HEK293 (cell line): ENCODE data around the gene ACTR8.

ENCODE experiments used
- CTCF ChIA-PET: fragments of 350-600 bp; formaldehyde crosslinking; extraction: SDS; loops from one replicate; lab custom pipeline; 2021; ENCODE audit warnings: antibody characterized with exemption; lab: Yijun Ruan, JAX
- POLR2A ChIA-PET: fragments of 300-600 bp; formaldehyde crosslinking; extraction: SDS; loops from one replicate; lab custom pipeline; 2020; ENCODE audit warnings: antibody characterized with exemption, inconsistent platforms; lab: Yijun Ruan, JAX
- H3K27ac ChIP-seq: fragments of 200-500 bp; sonication (Bioruptor generic); 2 replicates; pipeline ENCODE4 v1.5.1; 2014; ENCODE audit warnings: low read depth, low read length, control low read depth, inconsistent platforms; ENCODE audit errors: extremely low read depth
- H3K36me3 ChIP-seq, 2 experiments: fragments of 200-500 bp in 1 of 2; sonication (Bioruptor generic) in 1 of 2; 1 replicate in 1 of 2; 2 replicates in 1 of 2; pipeline ENCODE4 v1.5.1; 2014 to 2017; ENCODE audit warnings: inconsistent platforms in 2 of 2, low read length in 2 of 2; ENCODE audit not compliant: control insufficient read depth in 2 of 2, insufficient read depth in 1 of 2
- H3K4me1 ChIP-seq: fragments of 200-500 bp; sonication (Bioruptor generic); 2 replicates; pipeline ENCODE4 v1.5.1; 2014; ENCODE audit warnings: mild to moderate bottlenecking, low read length, inconsistent platforms; ENCODE audit not compliant: control insufficient read depth, insufficient read depth
- H3K4me3 ChIP-seq: 2 replicates; pipeline ENCODE4 v1.5.1; 2011; ENCODE audit warnings: low read depth, mild to moderate bottlenecking, control low read depth, low read length, moderate library complexity
- H3K9me3 ChIP-seq: fragments of 200-500 bp; sonication (Bioruptor generic); 2 replicates; pipeline ENCODE4 v1.5.1; 2014; ENCODE audit warnings: low read depth, low read length, inconsistent platforms; ENCODE audit not compliant: control insufficient read depth, insufficient read depth
- GFI1B ChIP-seq: fragments of 450-650 bp; formaldehyde crosslinking; IDR thresholded peaks from 2 replicates; pipeline ENCODE4 v1.5.1; 2016; ENCODE audit warnings: missing biosample characterization, missing genetic modification characterization
- MZF1 ChIP-seq: fragments of 450-650 bp; formaldehyde crosslinking; IDR thresholded peaks from 2 replicates; pipeline ENCODE4 v1.5.1; 2017; ENCODE audit warnings: missing biosample characterization, missing genetic modification characterization, borderline replicate concordance
- PRDM10 ChIP-seq: fragments of 450-650 bp; formaldehyde crosslinking; IDR thresholded peaks from 2 replicates; pipeline ENCODE4 v1.5.1; 2016; ENCODE audit warnings: missing biosample characterization, missing genetic modification characterization
- ZBTB48 ChIP-seq: fragments of 450-650 bp; formaldehyde crosslinking; IDR thresholded peaks from 2 replicates; pipeline ENCODE4 v1.5.1; 2016; ENCODE audit warnings: missing biosample characterization, missing genetic modification characterization
- ZNF138 ChIP-seq: fragments of 450-650 bp; formaldehyde crosslinking; IDR thresholded peaks from 2 replicates; pipeline ENCODE4 v1.5.1; 2016; ENCODE audit warnings: missing biosample characterization, missing genetic modification characterization, borderline replicate concordance
- ZNF174 ChIP-seq: fragments of 450-650 bp; formaldehyde crosslinking; IDR thresholded peaks from 2 replicates; pipeline ENCODE4 v1.5.0; 2017; ENCODE audit warnings: missing biosample characterization, mild to moderate bottlenecking, missing genetic modification characterization
- ZNF184 ChIP-seq: fragments of 450-650 bp; IDR thresholded peaks from 2 replicates; pipeline ENCODE4 v1.5.1; 2018; ENCODE audit warnings: missing biosample characterization, mild to moderate bottlenecking, missing genetic modification characterization
- ZNF302 ChIP-seq: fragments of 450-650 bp; formaldehyde crosslinking; IDR thresholded peaks from 2 replicates; pipeline ENCODE4 v1.5.1; 2016; ENCODE audit warnings: missing biosample characterization, missing genetic modification characterization, low read depth
- ZNF37A ChIP-seq: fragments of 450-650 bp; IDR thresholded peaks from 2 replicates; pipeline ENCODE4 v1.5.1; 2018; ENCODE audit warnings: missing biosample characterization, missing genetic modification characterization
- ZNF394 ChIP-seq: fragments of 450-650 bp; formaldehyde crosslinking; IDR thresholded peaks from 2 replicates; pipeline ENCODE4 v1.5.1; 2016; ENCODE audit warnings: missing biosample characterization, missing genetic modification characterization, mild to moderate bottlenecking, moderate library complexity, borderline replicate concordance
- ZNF561 ChIP-seq: fragments of 450-650 bp; IDR thresholded peaks from 2 replicates; pipeline ENCODE4 v1.5.1; 2018; ENCODE audit warnings: missing biosample characterization, missing genetic modification characterization, borderline replicate concordance
- ZNF585B ChIP-seq: fragments of 450-650 bp; formaldehyde crosslinking; IDR thresholded peaks from 2 replicates; pipeline ENCODE4 v1.5.1; 2016; ENCODE audit warnings: missing biosample characterization, missing genetic modification characterization
- ZNF658 ChIP-seq: fragments of 450-650 bp; formaldehyde crosslinking; IDR thresholded peaks from 2 replicates; pipeline ENCODE4; 2016; ENCODE audit warnings: missing biosample characterization, missing genetic modification characterization
- ZNF660 ChIP-seq: fragments of 450-650 bp; IDR thresholded peaks from 2 replicates; pipeline ENCODE4 v1.5.1; 2018; ENCODE audit warnings: missing biosample characterization, mild to moderate bottlenecking, missing genetic modification characterization
- ZNF785 ChIP-seq: fragments of 450-650 bp; formaldehyde crosslinking; IDR thresholded peaks from 2 replicates; pipeline ENCODE4 v1.5.1; 2016; ENCODE audit warnings: missing biosample characterization, missing genetic modification characterization

Gene ACTR8

DNA sequence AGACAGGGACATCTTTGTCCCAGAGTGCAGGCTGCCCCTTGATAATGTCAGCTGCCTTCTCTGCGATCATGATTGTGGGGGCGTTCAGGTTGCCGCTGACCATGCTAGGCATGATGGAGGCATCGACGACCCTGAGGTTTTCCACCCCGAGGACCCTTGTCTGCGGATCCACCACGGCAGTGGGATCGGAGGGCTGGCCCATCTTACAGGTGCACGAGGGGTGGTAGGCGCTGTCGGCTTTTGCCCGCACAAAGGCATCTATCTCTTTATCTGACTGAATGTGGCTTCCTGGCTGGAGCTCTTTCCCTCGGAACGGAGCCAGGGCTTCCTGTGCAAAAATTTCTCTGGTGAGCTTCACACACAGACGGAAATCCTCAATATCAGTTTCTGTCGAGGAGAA, 64.1 kb downstream of the ACTR8 start (continued):
- TF ChIP-seq ZNF585B (tag by site-specific recombination) (no peak), ZNF660 (no peak), ZNF138 (tag by site-specific recombination) (no peak), ZNF658 (tag by site-specific recombination) (no peak), ZNF561 (no peak), ZNF37A (no peak), ZBTB48 (no peak), ZNF785 (tag by site-specific recombination) (no peak), ZNF184 (tag by site-specific recombination) (no peak)
- TF ChIP-seq, all 188 proteins: peak for 0

GRCh38 chr3:53817211-53817610, 64.7 kb downstream of the ACTR8 start:
- H3K36me3 ChIP-seq: peaks cover 0 to 59% of the 10 kb centered on the region in 2 experiments; a peak in 1 of 3 replicates
- no peaks in the 10 kb centered on the region for H3K4me1 ChIP-seq
- TF ChIP-seq ZNF174 (tag by site-specific recombination) (no peak), GFI1B (no peak), ZNF394 (tag by site-specific recombination) (no peak), ZNF302 (tag by site-specific recombination) (no peak), PRDM10 (tag by site-specific recombination) (no peak), MZF1 (no peak), ZNF785 (tag by site-specific recombination) (no peak)
- TF ChIP-seq, all 188 proteins: peak for 0
- ChIA-PET CTCF (no interaction called here), POLR2A (no interaction called here)
- no peak overlapping the region for H3K4me3 ChIP-seq
- H3K27ac ChIP-seq: no peak overlapping the region
- H3K9me3 ChIP-seq: no peaks in the 10 kb centered on the region
